ENCODE data around the gene UBQLN4. TPM values are rescaled to one million over a fixed set of nuclear protein-coding genes. Genes with fewer than 3 reads are reported as not detected.

The UBQLN4 gene
- total and polyA plus RNA-seq, 5 donors from 2014 or later, result 4.4 to 19.1 (median 6.1) TPM

DNA sequence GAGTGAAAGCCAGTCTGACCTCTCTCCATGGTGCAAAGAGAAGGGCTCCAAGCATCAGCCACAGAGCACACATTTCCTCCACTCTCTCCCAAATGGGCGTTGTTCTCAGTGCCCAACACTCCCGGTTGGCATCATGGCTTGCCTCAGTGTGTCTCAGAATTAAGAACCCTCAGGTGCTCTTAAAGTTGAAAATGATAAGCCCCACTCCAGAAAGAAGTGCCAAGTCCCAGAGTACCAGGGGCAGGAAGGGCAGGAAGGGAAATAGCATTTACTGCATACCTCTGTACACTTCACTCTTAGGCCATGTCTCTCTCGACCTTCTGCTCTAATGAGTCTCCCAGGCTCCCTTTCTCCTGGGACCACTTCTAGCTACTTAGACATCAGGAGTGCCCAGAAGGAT lies 60.0 kb downstream of the UBQLN4 start:
- no peaks in the 10 kb centered on the region for H3K9me3 ChIP-seq (ENCODE audit: control insufficient read depth in 2 of 2, low read length in 2 of 2)
- Mint-ChIP-seq H3K4me1 (peaks cover 0 to 9% (median 5%) of the 10 kb centered on the region in 4 donors), H3K9me3 (no peaks in the 10 kb centered on the region), H3K27ac (no peak overlapping the region), H3K27me3 (no peaks in the 10 kb centered on the region), H3K4me3 (peak overlapping the region in 1 of 4 donors; percentile 23), H3K36me3 (no peaks in the 10 kb centered on the region)
- H3K4me3 ChIP-seq (ENCODE audit: low read depth, low read length), result no peak overlapping the region
- H3K27me3 ChIP-seq (ENCODE audit: control insufficient read depth, insufficient read depth, low read length), result no peaks in the 10 kb centered on the region
- DNase-seq (no peak), ATAC-seq (ENCODE audit: low read depth in 2 of 2) (no peak)
- H3K27ac ChIP-seq (ENCODE audit: insufficient read depth, low read length, poor library complexity, severe bottlenecking), result no peak overlapping the region
- H3K36me3 ChIP-seq (ENCODE audit: control insufficient read depth, insufficient read depth, low read length), result no peaks in the 10 kb centered on the region
- H3K4me1 ChIP-seq (ENCODE audit: control insufficient read depth, insufficient read depth, low read length, poor library complexity, severe bottlenecking), result peaks cover 4% of the 10 kb centered on the region

DNA sequence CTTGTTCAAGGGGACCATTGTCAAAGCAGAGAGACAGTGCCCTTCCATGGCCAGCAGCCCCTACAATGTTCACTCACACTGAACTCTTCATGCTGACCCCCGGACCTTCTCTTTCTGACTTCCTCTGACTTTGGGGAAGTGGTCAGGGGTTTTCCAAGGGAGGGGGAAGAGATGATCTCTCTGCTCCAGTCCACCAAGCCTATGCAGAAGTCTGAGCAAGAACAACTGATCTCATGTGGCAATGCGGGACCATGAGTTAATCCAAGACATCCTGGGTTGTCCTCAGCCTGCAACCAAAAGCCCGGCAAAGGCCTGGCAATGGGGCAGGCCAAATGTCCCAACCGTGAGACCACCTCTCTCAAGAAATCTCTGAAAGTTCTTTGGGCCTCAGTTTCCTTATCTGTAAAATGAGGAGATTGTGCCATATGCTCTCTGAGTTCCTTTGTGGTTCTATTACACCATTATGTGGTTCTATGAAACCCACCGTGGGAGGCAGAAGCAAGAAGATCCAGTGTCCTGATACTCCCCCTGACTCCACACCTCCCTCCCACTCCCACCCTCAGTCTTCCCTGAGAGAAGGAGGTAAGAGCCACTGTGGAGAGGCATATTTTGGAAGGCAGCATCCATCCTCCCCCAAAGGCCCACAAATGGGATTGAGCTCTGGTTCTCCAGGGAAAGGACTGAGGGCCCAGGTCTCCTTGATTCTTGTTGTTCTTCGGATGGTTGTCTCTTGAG lies 63.4 kb downstream of the UBQLN4 start:
- no peaks in the 10 kb centered on the region for H3K9me3 Mint-ChIP-seq
- Histone ChIP-seq H3K27ac (ENCODE audit: insufficient read depth, low read length, poor library complexity, severe bottlenecking) (no peak overlapping the region), H3K4me3 (ENCODE audit: low read depth, low read length) (no peak overlapping the region), H3K36me3 (ENCODE audit: control insufficient read depth, insufficient read depth, low read length) (no peaks in the 10 kb centered on the region), H3K27me3 (ENCODE audit: control insufficient read depth, insufficient read depth, low read length) (no peaks in the 10 kb centered on the region), H3K9me3 (ENCODE audit: control insufficient read depth in 2 of 2, low read length in 2 of 2) (no peaks in the 10 kb centered on the region), H3K4me1 (ENCODE audit: control insufficient read depth, insufficient read depth, low read length, poor library complexity, severe bottlenecking) (peaks cover 4% of the 10 kb centered on the region)
- H3K36me3 Mint-ChIP-seq, result no peaks in the 10 kb centered on the region
- H3K4me1 Mint-ChIP-seq, result peaks cover 0 to 9% (median 5%) of the 10 kb centered on the region in 4 donors
- ATAC-seq (ENCODE audit: low read depth in 2 of 2) (peak in 1 of 2 donors; percentile 5), DNase-seq (no peak)
- H3K27me3 Mint-ChIP-seq, result no peaks in the 10 kb centered on the region
- no peak overlapping the region for H3K4me3 Mint-ChIP-seq
- peak overlapping the region in 1 of 3 donors; percentile 9 for H3K27ac Mint-ChIP-seq

DNA sequence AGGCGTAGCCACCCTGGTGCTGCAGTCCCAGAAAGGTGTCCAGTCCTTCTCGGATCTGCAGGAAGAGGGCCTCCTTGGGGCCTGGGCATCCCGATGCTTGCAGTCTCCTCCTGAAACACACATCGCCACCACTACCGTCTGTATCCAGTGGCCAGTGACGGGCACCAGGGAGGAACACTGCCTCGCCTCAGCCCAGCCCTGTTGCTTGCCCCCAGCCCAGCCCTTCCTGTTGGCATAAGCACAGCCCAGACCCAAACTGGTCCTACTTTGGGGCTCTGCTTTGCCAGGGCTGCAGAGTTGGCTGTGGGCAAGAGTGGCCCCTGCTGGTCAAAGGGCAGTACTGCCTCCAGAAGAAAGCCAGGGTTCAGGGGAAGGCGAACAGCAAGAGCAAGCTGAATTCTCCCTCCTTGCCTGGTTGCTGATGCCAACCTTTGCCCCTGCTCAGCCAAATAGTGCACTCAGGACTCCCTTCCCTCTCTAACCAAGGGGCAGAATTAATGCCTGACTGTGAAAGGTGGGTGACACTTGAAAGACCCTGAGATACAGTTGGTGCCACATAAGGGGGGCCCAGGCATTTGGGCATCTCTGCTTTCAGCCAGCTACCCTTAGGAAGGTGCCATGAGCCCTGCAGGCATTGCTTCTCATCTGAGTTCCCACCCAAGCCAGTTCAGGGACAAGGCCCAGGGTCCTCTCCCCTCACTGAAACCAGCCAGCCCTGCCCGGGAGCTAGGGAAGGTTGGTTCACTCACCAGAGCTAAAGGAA lies 64.2 kb downstream of the UBQLN4 start:
- Histone ChIP-seq H3K36me3 (ENCODE audit: control insufficient read depth, insufficient read depth, low read length) (no peaks in the 10 kb centered on the region), H3K9me3 (ENCODE audit: control insufficient read depth in 2 of 2, low read length in 2 of 2) (no peaks in the 10 kb centered on the region), H3K27me3 (ENCODE audit: control insufficient read depth, insufficient read depth, low read length) (no peaks in the 10 kb centered on the region), H3K4me3 (ENCODE audit: low read depth, low read length) (no peak overlapping the region), H3K4me1 (ENCODE audit: control insufficient read depth, insufficient read depth, low read length, poor library complexity, severe bottlenecking) (peaks cover 4% of the 10 kb centered on the region), H3K27ac (ENCODE audit: insufficient read depth, low read length, poor library complexity, severe bottlenecking) (no peak overlapping the region)
- Mint-ChIP-seq H3K27ac (peak overlapping the region; percentile 32 to 75 (median 69)), H3K4me1 (peaks cover 0 to 11% (median 5%) of the 10 kb centered on the region in 4 donors), H3K9me3 (no peaks in the 10 kb centered on the region), H3K4me3 (peak overlapping the region in 1 of 4 donors; percentile 54), H3K36me3 (no peaks in the 10 kb centered on the region), H3K27me3 (no peaks in the 10 kb centered on the region)
- DNase-seq, result peak; percentile 67 to 84 (median 80)
- ATAC-seq (ENCODE audit: low read depth in 2 of 2), result peak; percentile 91 to 96

Other genes with a start within 250 kb of the UBQLN4 start
- gene GON4L, start 196.6 kb downstream of the UBQLN4 start, total RNA-seq, result 105 TPM
- 10 to 100 TPM; 22.3 to 35.3 (median 26.3) TPM for gene GON4L, start 196.6 kb downstream of the UBQLN4 start, polyA plus RNA-seq
- gene SYT11, start 194.2 kb downstream of the UBQLN4 start, total RNA-seq, result 29.7 TPM
- 10 to 100 TPM; 14.4 to 34.1 (median 18.7) TPM for gene SYT11, start 194.2 kb downstream of the UBQLN4 start, polyA plus RNA-seq
- 55.8 TPM for gene RIT1, start 142.4 kb downstream of the UBQLN4 start, total RNA-seq
- 10 to 100 TPM; 25.0 to 32.1 (median 29.0) TPM for gene RIT1, start 142.4 kb downstream of the UBQLN4 start, polyA plus RNA-seq
- gene KHDC4, start 119.4 kb downstream of the UBQLN4 start, total RNA-seq, result 60.1 TPM
- 10 to 100 TPM in 1 of 4 donors, 1 to 10 TPM in 3; 7.4 to 10.8 (median 8.3) TPM for gene KHDC4, start 119.4 kb downstream of the UBQLN4 start, polyA plus RNA-seq
- gene RXFP4, start 112.2 kb downstream of the UBQLN4 start, total RNA-seq, result not detected
- 1 to 10 TPM in 1 of 4 donors, under 1 TPM in 1, not detected in 2; 0.32 to 1.4 TPM for gene RXFP4, start 112.2 kb downstream of the UBQLN4 start, polyA plus RNA-seq
- gene ARHGEF2, start 75.3 kb downstream of the UBQLN4 start, total RNA-seq, result 108 TPM
- gene ARHGEF2, start 75.3 kb downstream of the UBQLN4 start, polyA plus RNA-seq, result 10 to 100 TPM; 16.1 to 19.2 (median 16.3) TPM
- 196 TPM for gene SSR2, start 32.8 kb downstream of the UBQLN4 start, total RNA-seq
- 100 to 1,000 TPM; 358 to 421 (median 392) TPM for gene SSR2, start 32.8 kb downstream of the UBQLN4 start, polyA plus RNA-seq
- gene LAMTOR2, start 984 bp upstream of the UBQLN4 start, total RNA-seq, result 20.2 TPM
- gene LAMTOR2, start 984 bp upstream of the UBQLN4 start, polyA plus RNA-seq, result 100 to 1,000 TPM; 107 to 162 (median 130) TPM
- 1.5 TPM for gene RAB25, start 7.4 kb upstream of the UBQLN4 start, total RNA-seq
- 1 to 10 TPM in 2 of 4 donors, under 1 TPM in 2; 0.83 to 1.7 (median 0.93) TPM for gene RAB25, start 7.4 kb upstream of the UBQLN4 start, polyA plus RNA-seq
- gene MEX3A, start 28.7 kb upstream of the UBQLN4 start, total RNA-seq, result not detected
- gene MEX3A, start 28.7 kb upstream of the UBQLN4 start, polyA plus RNA-seq, result not detected
- 1,807 TPM for gene LMNA, start 60.9 kb upstream of the UBQLN4 start, total RNA-seq
- gene LMNA, start 60.9 kb upstream of the UBQLN4 start, polyA plus RNA-seq, result 100 to 1,000 TPM in 1 of 4 donors, 10 to 100 TPM in 3; 54.1 to 113 (median 83.1) TPM
- 41.2 TPM for gene SEMA4A, start 99.8 kb upstream of the UBQLN4 start, total RNA-seq
- 1 to 10 TPM in 2 of 4 donors, under 1 TPM in 2; 0.89 to 2.2 (median 1.4) TPM for gene SEMA4A, start 99.8 kb upstream of the UBQLN4 start, polyA plus RNA-seq
- gene SLC25A44, start 140.3 kb upstream of the UBQLN4 start, total RNA-seq, result 21.3 TPM
- gene SLC25A44, start 140.3 kb upstream of the UBQLN4 start, polyA plus RNA-seq, result 10 to 100 TPM in 3 of 4 donors, 1 to 10 TPM in 1; 8.2 to 17.5 (median 12.7) TPM
- gene PMF1, start 159.2 kb upstream of the UBQLN4 start, total RNA-seq, result 69.3 TPM
- gene PMF1, start 159.2 kb upstream of the UBQLN4 start, polyA plus RNA-seq, result 10 to 100 TPM; 70.6 to 89.9 (median 88.7) TPM
- gene BGLAP, start 188.4 kb upstream of the UBQLN4 start, total RNA-seq, result 1.1 TPM
- not detected for gene BGLAP, start 188.4 kb upstream of the UBQLN4 start, polyA plus RNA-seq
- gene PAQR6, start 194.3 kb upstream of the UBQLN4 start, total RNA-seq, result 3.7 TPM
- 1 to 10 TPM in 1 of 4 donors, under 1 TPM in 3; 0.13 to 2.0 (median 0.57) TPM for gene PAQR6, start 194.3 kb upstream of the UBQLN4 start, polyA plus RNA-seq
- gene SMG5, start 229.0 kb upstream of the UBQLN4 start, total RNA-seq, result 64.0 TPM
- 10 to 100 TPM; 12.0 to 14.4 (median 14.1) TPM for gene SMG5, start 229.0 kb upstream of the UBQLN4 start, polyA plus RNA-seq
- 5.1 TPM for gene TMEM79, start 230.5 kb upstream of the UBQLN4 start, total RNA-seq
- 1 to 10 TPM; 1.7 to 6.2 (median 5.3) TPM for gene TMEM79, start 230.5 kb upstream of the UBQLN4 start, polyA plus RNA-seq
- gene GLMP, start 241.9 kb upstream of the UBQLN4 start, total RNA-seq, result 29.9 TPM
- gene GLMP, start 241.9 kb upstream of the UBQLN4 start, polyA plus RNA-seq, result 10 to 100 TPM; 29.8 to 45.9 (median 36.7) TPM
- gene VHLL, start 245.5 kb upstream of the UBQLN4 start, total RNA-seq, result not detected
- gene VHLL, start 245.5 kb upstream of the UBQLN4 start, polyA plus RNA-seq, result not detected